ENCODE results near the gene OR10C1.
"Not testable (repeated sequence)": the region's sequence is repeated elsewhere in the genome, so short reads cannot be mapped to it uniquely, and the experiment has no call there.

OR10C1 gene

GRCh38 chr6:29439006-29439405 is at the start of gene OR10C1:
OR10C1 (plus strand) TSS chr6:29439306; CDS start chr6:29440016, 710 bp downstream.
- DNase-seq = no peak

- DNase-seq = no peak
Measured at GRCh38 chr6:29395331-29395730, 43.8 kb upstream of the OR10C1 start, which contains the start of gene OR12D2. OR12D2 (plus strand) TSS chr6:29395631; CDS start chr6:29396700, 1,069 bp downstream.

- no peak for DNase-seq
Measured at GRCh38 chr6:29399525-29399924, 39.6 kb upstream of the OR10C1 start.

- no peak for DNase-seq
Measured at GRCh38 chr6:29403801-29404200, 35.3 kb upstream of the OR10C1 start.

- no peak for DNase-seq
Measured at GRCh38 chr6:29414588-29414987, 24.5 kb upstream of the OR10C1 start, which contains the start of gene OR12D1. OR12D1 (plus strand) TSS chr6:29414928.

GRCh38 chr6:29419516-29419915 is 19.6 kb upstream of the OR10C1 start:
- no peak for DNase-seq

- no peak for DNase-seq
Measured at GRCh38 chr6:29424168-29424567, 14.9 kb upstream of the OR10C1 start.

GRCh38 chr6:29424575-29424974 is 14.5 kb upstream of the OR10C1 start:
- DNase-seq = no peak

- no peak for DNase-seq
Measured at GRCh38 chr6:29425075-29425474, 14.0 kb upstream of the OR10C1 start.

GRCh38 chr6:29426654-29427053 is 12.5 kb upstream of the OR10C1 start:
- DNase-seq = no peak

- DNase-seq = not testable (repeated sequence)
Measured at GRCh38 chr6:29436730-29437129, 2.4 kb upstream of the OR10C1 start.

GRCh38 chr6:29442719-29443118 is 3.6 kb downstream of the OR10C1 start:
- DNase-seq = no peak

GRCh38 chr6:29444031-29444430 is 4.9 kb downstream of the OR10C1 start:
- not testable (repeated sequence) for DNase-seq

- DNase-seq = no peak
Measured at GRCh38 chr6:29447670-29448069, 8.6 kb downstream of the OR10C1 start.

GRCh38 chr6:29451471-29452193 is 12.5 kb downstream of the OR10C1 start:
- DNase-seq = no peak

GRCh38 chr6:29456971-29457370 is 17.9 kb downstream of the OR10C1 start, which contains the start of the genes OR11A1 and OR2H1:
OR11A1 (minus strand) TSS chr6:29457071; CDS start chr6:29427641, 29,430 bp downstream.
OR2H1 (plus strand) TSS chr6:29457155; CDS start chr6:29461770, 4,615 bp downstream.
- no peak for DNase-seq

GRCh38 chr6:29461021-29461814 is 22.1 kb downstream of the OR10C1 start:
- DNase-seq = no peak

GRCh38 chr6:29462022-29462421 is 22.9 kb downstream of the OR10C1 start:
- DNase-seq = no peak

- no peak for DNase-seq
Measured at GRCh38 chr6:29465279-29465678, 26.2 kb downstream of the OR10C1 start.

GRCh38 chr6:29465801-29466200 is 26.7 kb downstream of the OR10C1 start:
- DNase-seq = no peak

- no peak for DNase-seq
Measured at GRCh38 chr6:29466241-29466640, 27.1 kb downstream of the OR10C1 start.

- no peak for DNase-seq
Measured at GRCh38 chr6:29474996-29475395, 35.9 kb downstream of the OR10C1 start.

- no peak for DNase-seq
Measured at GRCh38 chr6:29477923-29478450, 38.9 kb downstream of the OR10C1 start.

- no peak for DNase-seq
Measured at GRCh38 chr6:29478740-29479139, 39.6 kb downstream of the OR10C1 start.
